NCI-H146 (cell line): Measurements from ENCODE around the gene DLEC1.
"Not testable (repeated sequence)": the region's sequence is repeated elsewhere in the genome, so short reads cannot be mapped to it uniquely, and the experiment has no call there.

Experiments used
- DNase-seq: peaks from one replicate; lab custom pipeline; 2025; lab: John Stamatoyannopoulos, UW

The DLEC1 gene

DNA sequence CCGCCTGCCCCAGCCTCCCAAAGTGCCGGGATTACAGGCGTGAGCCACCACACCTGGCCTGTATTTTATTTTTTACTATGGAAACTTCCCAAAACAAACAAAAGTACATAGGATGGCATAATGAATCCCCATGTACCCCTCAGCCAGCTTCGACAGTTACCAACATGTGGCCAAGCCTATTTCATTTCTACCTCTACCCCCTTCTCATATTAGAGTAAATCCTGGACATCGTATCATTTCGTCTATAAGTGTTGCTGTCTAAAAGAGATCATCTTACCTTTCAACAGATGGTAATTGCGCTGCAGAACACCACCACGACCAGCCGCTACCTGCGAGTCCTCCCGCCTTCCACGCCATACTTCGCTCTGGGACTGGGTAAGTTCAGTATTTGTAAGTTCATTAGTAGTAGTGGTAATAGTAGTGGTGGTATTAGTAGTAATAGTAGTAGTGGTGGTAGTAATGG, 44.9 kb downstream of the DLEC1 start:
- DNase-seq = no peak

- no peak for DNase-seq
Observed at GRCh38 chr3:38084334-38085310, 45.6 kb downstream of the DLEC1 start.

DNA sequence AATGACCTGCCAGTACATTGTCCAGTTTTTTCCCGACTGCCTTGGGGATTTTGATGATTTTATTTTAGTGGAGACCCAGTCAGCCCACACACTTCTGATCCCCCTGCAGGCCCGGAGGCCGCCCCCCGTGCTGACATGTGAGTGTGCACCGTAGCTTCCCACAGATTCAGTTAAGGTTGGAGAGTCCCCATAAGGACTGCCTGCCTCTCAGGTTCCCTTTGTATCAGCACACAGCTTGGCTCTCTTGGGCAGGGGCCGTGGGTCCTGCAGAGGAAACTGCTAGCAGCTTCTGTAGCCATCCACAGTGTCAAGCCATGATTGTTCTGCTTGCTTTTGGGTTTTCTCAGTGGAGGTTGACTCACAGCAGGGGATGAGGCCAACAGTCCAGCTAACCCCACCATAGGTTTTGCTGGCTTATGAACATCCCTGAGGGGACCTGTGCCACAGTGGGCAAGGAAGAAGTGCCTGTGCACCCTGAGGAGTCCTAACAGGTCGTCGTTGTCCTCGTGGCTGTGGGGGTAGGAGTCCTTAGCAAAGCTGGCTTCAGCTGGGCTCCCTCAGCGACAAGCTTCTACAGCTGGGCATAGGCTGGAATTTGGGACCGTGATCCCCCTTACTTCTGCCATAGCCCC, 46.4 kb downstream of the DLEC1 start:
- DNase-seq = no peak

DNA sequence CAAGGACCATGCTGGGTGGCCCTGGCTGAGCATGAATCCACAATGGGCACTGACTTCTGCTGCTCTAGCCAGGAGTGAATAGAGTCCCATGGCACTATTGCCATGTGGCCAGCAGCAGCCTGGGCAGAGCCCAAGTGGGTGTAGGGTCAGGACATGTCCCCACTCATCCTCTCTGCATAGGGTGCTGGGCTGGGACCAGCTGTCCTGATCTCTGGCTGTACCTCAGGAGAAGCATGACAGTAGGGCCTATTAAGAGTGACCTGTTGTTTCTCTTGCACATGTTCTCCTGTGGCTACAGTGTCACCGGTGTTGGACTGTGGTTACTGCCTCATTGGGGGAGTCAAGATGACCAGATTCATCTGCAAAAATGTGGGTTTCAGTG, 46.9 kb downstream of the DLEC1 start:
- DNase-seq = no peak

DNA sequence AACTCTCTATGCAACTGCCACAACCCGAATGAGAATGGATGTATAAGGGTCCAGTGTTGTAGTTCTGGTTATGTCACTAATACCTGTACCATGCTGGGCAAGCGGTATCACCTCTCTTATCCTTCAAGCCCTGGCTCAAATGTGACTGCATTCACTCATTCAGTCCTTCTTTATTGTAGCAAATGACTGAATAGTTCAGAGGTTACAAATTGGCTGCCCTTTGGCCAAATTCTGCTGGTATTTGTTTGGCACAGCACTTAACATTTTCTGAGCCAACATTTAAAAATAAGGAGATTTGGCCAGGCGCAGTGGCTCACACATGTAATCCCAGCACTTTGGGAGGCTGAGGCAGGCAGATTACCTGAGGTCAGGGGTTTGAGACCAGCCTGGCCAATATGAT, 47.5 kb downstream of the DLEC1 start:
- DNase-seq = no peak

GRCh38 chr3:38087278-38087677, 48.3 kb downstream of the DLEC1 start:
- DNase-seq = not testable (repeated sequence)

- no peak for DNase-seq
Observed at GRCh38 chr3:38088126-38089078, 49.4 kb downstream of the DLEC1 start.

DNA sequence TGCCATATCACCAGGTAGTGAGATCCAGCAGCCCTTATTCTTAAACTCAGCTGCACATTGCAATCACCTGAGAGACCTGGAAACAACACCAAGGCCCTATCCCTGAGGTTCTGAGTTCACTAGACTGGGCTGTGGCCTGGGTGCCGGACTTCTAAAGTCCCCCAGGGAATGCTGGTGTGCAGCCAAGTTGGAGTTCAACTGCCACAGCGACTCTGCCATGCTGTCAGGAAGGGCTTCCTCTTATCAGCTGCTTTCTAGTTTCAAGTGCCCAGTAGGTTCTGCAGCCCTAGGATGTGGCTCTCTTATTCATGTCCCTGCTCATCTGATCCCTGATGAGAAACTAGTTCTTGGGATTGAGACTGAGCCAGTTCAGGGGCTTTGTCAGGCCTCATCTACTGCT, 50.2 kb downstream of the DLEC1 start:
- no peak for DNase-seq

GRCh38 chr3:38090453-38090852, 51.4 kb downstream of the DLEC1 start:
- DNase-seq = no peak

- DNase-seq = no peak
Observed at GRCh38 chr3:38094999-38095398, 56.0 kb downstream of the DLEC1 start.

DNA sequence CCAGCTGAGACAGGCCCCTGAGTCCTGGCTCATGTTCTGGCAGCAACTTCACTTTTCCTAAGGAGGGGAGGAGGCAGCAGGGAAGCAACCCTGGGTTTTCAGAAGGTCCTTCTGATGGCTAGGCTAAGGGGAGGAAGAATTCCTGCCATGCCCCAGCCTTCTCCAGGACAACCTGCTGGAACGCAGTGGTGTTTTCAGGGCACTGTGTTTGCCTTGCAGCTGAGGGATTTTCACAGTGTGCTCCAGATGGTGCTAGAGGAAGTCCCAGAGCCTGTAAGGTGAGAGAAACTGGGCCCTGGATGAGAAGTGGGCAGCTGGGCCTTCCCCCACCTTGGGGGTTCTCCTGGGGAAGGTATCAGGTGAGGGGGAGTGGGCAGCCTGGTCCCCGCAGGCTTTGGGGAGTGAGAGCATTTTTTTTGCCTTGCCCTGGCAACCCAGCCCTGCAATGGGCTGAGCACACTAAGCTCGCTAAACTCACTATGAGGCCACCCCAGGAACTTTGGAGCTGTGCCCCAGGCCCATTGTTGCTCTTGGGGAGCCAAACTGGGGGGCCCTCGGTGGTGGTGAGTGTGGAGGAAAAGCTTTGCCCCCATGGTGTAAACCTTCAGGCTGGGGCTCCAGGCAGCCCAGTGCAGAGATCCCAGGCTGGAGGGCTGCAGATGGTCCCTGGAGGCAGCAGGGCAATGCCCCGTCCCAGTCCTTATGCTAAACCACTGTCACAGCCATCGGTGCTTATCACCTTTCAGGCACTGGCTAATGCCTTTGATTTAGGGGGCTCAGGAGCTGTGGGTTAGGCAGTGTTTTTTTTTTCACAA, 56.9 kb downstream of the DLEC1 start:
- no peak for DNase-seq

DNA sequence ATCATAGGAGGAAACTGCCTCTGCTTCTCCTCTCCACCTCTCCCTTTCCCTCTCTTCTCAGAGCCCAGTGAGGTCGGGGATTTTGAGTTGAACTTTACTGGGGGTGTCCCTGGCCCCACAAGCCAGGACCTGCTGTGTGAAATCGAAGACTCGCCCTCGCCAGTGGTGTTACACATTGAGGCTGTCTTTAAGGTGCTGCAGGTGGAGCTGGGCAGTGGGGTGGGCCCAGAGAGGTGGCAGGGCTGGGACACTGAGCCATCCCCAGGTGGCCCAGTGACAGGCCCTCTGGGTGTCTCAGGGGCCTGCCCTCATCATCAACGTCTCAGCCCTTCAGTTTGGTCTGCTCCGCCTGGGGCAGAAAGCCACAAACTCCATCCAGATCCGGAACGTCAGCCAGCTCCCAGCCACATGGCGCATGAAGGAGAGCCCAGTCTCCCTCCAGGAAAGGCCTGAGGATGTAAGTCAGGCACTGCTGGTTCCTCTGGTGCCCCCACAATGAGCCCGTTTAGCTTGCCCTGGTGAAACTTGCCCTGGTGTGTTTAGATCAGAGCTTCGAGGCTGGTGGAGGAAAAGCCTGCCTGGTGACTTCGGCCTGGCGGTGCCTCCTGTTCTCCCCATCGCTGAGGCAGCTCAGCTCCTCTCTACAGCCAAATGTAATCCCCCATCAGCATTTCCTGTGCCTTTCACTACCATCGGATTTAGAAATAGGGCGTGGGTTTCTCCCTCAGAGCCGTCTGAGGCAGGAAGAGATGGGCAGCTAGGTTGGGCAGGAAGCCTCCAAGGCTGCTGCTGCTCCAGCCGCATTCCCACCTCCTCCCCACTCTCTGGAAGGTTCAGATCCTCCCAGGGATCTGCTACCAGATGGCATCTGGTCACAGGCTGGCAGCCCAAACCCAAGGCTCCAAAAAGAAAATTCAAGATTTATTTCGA, 58.7 kb downstream of the DLEC1 start:
- DNase-seq = no peak

DNA sequence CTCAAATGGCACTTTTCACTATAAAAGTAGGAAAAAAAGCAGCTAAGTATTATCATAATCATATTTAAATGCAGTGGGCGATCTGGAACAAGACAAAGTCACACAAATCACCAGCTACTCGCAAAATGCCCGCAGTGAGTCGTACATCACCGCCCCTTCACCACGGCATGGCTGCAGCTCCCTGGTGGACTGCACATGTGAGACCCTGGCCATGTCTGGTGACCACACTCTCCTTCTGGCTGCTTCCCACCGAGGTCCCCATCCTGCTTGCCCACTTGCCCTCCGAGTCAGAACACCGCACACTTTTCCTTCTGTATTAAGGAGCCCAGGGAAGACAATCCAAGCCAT, 59.3 kb downstream of the DLEC1 start:
- no peak for DNase-seq

DNA sequence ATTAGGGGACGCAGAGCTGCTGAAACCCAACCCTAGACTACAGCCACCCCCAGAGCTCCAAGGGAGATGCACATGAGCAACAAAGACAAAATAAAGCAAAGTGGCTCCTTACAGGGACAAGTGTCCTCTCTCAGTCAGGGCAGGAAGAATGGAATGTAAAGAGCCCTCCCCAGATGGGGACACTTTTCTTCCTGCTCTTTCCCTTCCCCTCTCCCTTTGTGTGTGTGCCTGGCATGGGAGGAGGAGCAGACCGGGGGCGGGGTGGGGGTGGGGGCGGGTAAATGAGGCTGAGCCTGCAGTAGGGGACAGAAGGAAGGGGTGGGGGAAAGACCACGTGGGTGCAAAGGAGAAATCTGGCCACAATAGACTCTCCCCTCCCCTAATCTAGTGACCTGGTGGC, 60.5 kb downstream of the DLEC1 start:
- DNase-seq = no peak

DNA sequence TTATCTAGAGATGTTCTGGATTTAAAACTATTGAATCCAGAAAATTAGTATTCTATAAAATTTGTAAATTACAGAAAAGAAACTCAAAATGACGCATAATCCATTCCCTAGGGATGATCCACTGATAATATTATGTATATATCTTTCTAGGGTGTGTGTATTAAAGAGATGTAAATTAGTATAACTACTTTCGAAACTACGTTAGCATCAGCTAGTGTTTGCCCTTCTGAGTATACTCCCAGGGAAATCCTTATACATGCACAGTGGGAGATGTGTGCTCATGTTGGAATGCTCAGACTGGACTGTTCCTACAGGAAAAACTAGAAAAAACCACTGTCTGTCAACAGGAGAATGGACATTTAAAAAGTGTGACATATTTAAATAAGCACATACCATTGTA, 61.5 kb downstream of the DLEC1 start:
- DNase-seq = no peak

DNA sequence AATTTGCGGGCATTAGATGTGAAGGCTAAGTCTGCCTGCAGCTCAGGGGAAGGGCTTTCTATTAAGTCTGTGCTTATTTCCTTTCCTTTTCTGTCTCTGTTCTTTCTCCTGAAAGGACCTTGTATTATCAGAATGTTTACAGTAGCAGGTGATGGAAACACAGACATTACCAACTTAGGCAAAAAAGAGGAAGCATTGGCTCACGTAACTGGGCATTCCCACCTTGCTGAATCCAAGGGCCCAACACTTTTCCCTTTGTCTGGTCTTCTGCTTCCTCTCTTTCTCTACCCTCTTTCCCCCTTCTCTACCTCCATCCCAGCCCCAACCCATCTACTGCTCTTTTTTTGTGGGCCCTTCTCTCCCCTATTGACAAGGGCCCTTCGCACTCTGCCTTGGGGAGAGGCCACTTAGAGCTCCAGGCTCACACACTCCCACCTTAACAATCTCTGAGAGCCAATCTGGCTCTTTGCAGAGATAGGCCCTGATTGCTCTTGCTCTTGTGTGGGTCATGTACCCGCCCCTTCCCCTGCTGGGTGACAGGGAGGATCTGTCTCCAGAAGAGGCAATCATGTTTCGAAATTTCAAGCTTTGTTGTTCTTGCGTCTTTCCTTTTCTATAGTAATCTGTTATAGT, 62.9 kb downstream of the DLEC1 start:
- no peak for DNase-seq

DNA sequence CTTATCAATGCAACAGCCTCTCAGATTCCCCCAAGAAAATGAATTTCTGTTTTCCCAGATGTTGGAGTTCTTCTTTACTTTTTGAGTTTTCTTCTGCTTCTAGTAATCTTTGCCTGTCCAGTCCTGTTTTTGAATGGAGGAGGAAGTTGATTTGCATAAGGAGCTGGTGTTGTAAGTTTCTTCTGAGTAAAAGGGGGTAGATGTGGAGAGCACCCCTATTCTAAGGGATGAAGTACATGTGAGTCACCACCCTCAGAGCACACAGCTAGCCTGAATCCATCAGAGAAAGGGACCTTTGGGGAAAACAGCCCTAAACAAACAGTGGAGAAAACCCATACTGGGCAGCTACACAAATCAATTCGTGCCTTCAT, 63.4 kb downstream of the DLEC1 start:
- no peak for DNase-seq

GRCh38 chr3:38105525-38105924, 66.5 kb downstream of the DLEC1 start:
- no peak for DNase-seq

DNA sequence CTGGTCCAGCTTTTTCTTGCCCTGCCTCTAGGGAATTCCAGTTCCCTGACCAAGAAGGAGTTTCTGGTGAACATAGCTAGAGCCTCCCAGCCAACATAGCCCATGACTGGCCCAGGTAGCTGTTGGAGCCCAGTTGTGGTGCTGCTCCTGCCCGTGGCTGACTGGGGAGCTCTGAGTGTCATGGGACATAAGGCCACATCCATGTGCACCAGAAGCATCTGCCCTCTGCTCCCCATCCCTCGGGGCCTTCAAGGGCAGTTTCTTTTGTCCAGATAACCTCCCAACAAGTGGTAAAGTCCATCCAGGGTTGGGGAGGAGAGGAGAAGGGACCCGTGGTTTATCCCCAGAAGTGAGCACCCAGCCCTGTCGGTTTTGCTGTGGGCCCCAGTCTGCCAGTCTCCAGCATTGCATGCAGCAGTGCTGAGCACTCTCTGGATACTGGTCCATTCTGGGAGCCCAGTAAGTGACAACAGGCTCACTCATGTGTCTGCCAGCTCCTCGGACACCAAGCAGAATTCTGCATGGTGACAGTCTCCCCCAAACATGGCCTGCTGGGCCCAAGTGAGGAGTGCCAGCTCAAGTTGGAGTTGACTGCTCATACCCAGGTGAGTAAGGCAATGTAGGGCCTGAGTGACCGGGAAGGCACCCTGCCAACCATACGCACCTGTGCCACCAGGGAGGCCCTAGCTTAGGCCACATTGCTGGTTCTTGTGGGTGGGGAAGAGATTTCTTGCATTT, 69.1 kb downstream of the DLEC1 start:
- DNase-seq = no peak
